Esophagus muscularis mucosa (tissue), 4 donors: ENCODE measurements around the gene DGKZ. TPM values are rescaled to one million over a fixed set of nuclear protein-coding genes. Genes with fewer than 3 reads are reported as not detected.

Experiments used
- DNase-seq: peaks from one replicate; pipeline ENCODE4 v3.0.0-alpha.2; 2017; ENCODE audit errors: extremely low spot score
- H3K27ac ChIP-seq, 4 donors: fragments of 200-600 bp; sonication (generic); replicated peaks in 1 of 4; 1 replicate in 3 of 4; 2 replicates in 1 of 4; pipeline ENCODE4 v1.5.1; 2016 to 2019; ENCODE audit warnings: mild to moderate bottlenecking in 1 of 4
- H3K27me3 ChIP-seq, 4 donors: fragments of 200-600 bp; sonication (generic); one replicate each; pipeline versions ENCODE4 v1.5.1 to v1.6.0; 2016 to 2019
- H3K36me3 ChIP-seq, 4 donors: fragments of 200-600 bp; sonication (generic); one replicate each; pipeline ENCODE4 v1.5.1; 2016 to 2019
- H3K4me1 ChIP-seq, 4 donors: fragments of 200-600 bp; sonication (generic); one replicate each; pipeline ENCODE4 v1.5.1; 2016 to 2019
- H3K4me3 ChIP-seq, 4 donors: fragments of 200-600 bp; sonication (generic); 1 replicate in 2 of 4; 2 replicates in 2 of 4; pipeline ENCODE4 v1.5.1; 2016 to 2019; ENCODE audit warnings: mild to moderate bottlenecking in 4 of 4, moderate library complexity in 1 of 4
- H3K9me3 ChIP-seq, 4 donors: fragments of 200-600 bp; sonication (generic); 1 replicate in 3 of 4; 2 replicates in 1 of 4; pipeline ENCODE4 v1.5.1; 2016 to 2019
- EP300 ChIP-seq: sonication (generic); formaldehyde crosslinking; IDR thresholded peaks from one replicate; pipeline ENCODE4 v1.6.1; 2017; ENCODE audit warnings: antibody characterized with exemption
- POLR2A ChIP-seq: fragments of 450-650 bp; IDR thresholded peaks from one replicate; pipeline ENCODE4 v1.6.1; 2017; ENCODE audit warnings: antibody characterized with exemption, moderate library complexity, mild to moderate bottlenecking, low read depth
- POLR2AphosphoS5 ChIP-seq, 2 donors: sonication (generic); formaldehyde crosslinking; IDR thresholded peaks; one replicate each; pipeline ENCODE4 v1.6.1; 2017; ENCODE audit warnings: antibody characterized with exemption in 2 of 2
- WGBS: methylation state at CpG from one replicate; pipeline ENCODE4 v1.1.5; 2018; 5-methylcytosine and 5-hydroxymethylcytosine counted together
- intact Hi-C: fragments of 100-400 bp; cut with DNase I; formaldehyde crosslinking; loops from one replicate; pipeline ENCODE4 v1.15.1; 2023
- total RNA-seq, 4 donors: library from RNA; depleted of rRNA; stranded (reverse); fragments of >200 nt; gene quantifications; one replicate each; pipeline versions ENCODE4 v1.1.0 to v1.2.1, GENCODE V29; 2016
- TF ChIP-seq, protein P1 (sequence below), 3 experiments: fragments of 200-600 bp in 2 of 3; fragments of 450-650 bp in 1 of 3; sonication (generic) in 2 of 3; IDR thresholded peaks; one replicate each; pipeline ENCODE4 v1.5.1; 2017 to 2019; ENCODE audit warnings: antibody characterized with exemption in 3 of 3, mild to moderate bottlenecking in 2 of 3, moderate library complexity in 1 of 3

The DGKZ gene
- total RNA-seq, 4 donors from 2014 or later, result 39.4 to 85.8 (median 55.4) TPM

DNA sequence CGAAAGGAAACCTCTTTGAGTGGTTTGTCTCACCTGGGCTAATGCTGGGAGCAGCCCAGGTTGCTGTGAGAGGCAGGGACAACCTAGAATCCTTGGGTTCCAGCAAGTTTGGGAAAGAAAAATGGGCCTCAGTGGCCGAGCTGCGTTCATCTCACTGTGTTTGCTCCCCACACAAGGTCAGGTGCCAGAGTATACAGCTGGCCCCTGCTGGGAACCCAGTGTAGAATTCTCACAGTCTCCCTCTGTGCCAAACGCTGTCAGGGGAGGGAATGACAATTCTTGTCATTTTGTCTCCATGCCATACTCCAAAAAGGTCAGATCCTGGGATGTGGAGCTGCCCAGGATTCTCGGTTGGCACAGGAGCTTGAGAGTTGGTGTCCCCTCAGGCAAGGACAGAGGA, 4.3 kb downstream of the DGKZ start:
- no peaks in the 10 kb centered on the region for H3K9me3 ChIP-seq
- DNase-seq, result no peak
- no peaks in the 10 kb centered on the region for H3K27me3 ChIP-seq
- H3K27ac ChIP-seq, result peak overlapping the region in 1 of 4 donors; percentile 5
- H3K36me3 ChIP-seq, result peaks cover 0 to 16% (median 7%) of the 10 kb centered on the region in 4 donors
- intact Hi-C loops, result loop anchor here (2.0 kb wide), 1 partner anchor 15 kb away; no protein-coding TSS in a partner anchor
- H3K4me1 ChIP-seq, result peaks cover 48 to 82% (median 63%) of the 10 kb centered on the region in 4 donors
- no peak overlapping the region for H3K4me3 ChIP-seq
- TF ChIP-seq EP300 (no peak), POLR2AphosphoS5 (IDR thresholded peaks at IDR 0.05) (no peak), POLR2A (no peak)
- TF ChIP-seq, protein P1, sequence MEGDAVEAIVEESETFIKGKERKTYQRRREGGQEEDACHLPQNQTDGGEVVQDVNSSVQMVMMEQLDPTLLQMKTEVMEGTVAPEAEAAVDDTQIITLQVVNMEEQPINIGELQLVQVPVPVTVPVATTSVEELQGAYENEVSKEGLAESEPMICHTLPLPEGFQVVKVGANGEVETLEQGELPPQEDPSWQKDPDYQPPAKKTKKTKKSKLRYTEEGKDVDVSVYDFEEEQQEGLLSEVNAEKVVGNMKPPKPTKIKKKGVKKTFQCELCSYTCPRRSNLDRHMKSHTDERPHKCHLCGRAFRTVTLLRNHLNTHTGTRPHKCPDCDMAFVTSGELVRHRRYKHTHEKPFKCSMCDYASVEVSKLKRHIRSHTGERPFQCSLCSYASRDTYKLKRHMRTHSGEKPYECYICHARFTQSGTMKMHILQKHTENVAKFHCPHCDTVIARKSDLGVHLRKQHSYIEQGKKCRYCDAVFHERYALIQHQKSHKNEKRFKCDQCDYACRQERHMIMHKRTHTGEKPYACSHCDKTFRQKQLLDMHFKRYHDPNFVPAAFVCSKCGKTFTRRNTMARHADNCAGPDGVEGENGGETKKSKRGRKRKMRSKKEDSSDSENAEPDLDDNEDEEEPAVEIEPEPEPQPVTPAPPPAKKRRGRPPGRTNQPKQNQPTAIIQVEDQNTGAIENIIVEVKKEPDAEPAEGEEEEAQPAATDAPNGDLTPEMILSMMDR (IDR thresholded peaks at IDR 0.05), result no peak
- WGBS, result 65% methylated on average over 4 of the region's 5 CpGs

DNA sequence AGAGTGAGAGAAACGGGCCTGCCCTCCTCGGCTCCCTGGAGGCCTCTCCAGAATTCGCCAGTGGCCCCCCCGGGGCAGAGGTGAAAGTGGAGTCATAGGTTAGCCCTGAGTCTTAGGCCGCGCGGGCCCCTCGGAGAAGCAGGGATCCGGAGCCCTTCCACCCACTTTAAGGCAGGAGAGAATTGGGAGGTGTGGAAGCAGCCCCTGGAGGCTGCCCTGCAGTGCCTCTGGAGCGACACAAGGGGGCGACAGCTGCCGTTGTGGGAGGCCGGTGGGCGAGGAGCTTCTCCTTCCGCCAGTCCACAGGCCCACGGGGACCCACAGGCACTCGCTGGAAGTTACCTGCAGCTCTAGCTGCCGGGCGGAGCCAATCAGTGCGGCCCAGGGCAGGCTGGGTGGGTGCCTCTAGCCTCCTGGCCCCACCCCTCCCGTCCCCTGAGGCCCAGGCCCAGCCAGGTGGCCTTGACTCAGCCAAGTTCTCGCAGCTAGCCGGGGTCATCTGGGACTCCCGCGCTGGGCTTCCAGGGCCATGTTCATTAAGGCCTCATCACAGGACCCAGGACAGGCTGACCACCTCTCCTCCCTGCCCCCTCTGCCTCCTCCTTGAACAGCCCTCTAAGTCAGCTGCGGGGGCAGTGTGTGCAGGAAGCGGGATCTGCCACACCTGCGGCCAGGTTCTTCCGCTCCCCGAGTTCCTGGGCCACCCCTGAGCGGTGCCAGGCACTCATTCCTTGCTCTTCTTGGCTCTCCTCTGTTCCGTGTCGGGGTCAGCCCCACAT, 5.0 kb downstream of the DGKZ start:
- Histone ChIP-seq H3K4me1 (peaks cover 44 to 80% (median 58%) of the 10 kb centered on the region in 4 donors), H3K9me3 (no peaks in the 10 kb centered on the region), H3K27ac (peak overlapping the region in 1 of 4 donors; percentile 5), H3K4me3 (peak overlapping the region in 3 of 4 donors; percentile 5 to 18 (median 16)), H3K27me3 (no peaks in the 10 kb centered on the region), H3K36me3 (peaks cover 0 to 16% (median 7%) of the 10 kb centered on the region in 4 donors)
- intact Hi-C loops, result loop anchor here (2.0 kb wide), 1 partner anchor 15 kb away; no protein-coding TSS in a partner anchor
- DNase-seq, result no peak
- no peak for TF ChIP-seq POLR2AphosphoS5 (IDR thresholded peaks at IDR 0.05)
- TF ChIP-seq, protein P1 (IDR thresholded peaks at IDR 0.05), result peak; percentile 84 to 90 (median 86)
- WGBS, result 52% methylated on average over 24 of the region's 33 CpGs

DNA sequence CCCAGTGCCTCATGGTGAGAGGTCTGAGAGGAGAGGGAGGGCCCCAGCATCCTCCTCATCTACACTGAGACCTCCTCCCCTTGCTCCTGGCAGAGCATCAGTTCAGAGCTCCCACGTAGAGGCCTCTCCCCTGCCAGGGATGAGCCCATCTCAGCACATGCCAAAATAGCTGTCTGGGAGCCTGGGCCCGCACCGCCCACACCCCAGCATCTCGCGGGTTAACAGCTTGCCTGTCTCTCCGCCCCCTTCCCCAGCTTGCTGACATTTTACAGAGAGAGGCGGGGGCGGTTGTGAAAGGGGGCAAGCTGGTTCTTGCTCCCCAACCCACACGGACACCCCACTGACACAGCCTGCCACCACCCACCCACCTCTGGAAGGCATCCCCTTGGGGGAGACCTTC, 6.4 kb downstream of the DGKZ start:
- H3K36me3 ChIP-seq, result peaks cover 0 to 16% (median 7%) of the 10 kb centered on the region in 4 donors
- 36% methylated on average over 8 of the region's 9 CpGs for WGBS
- no peak overlapping the region for H3K4me3 ChIP-seq
- peaks cover 36 to 74% (median 48%) of the 10 kb centered on the region in 4 donors for H3K4me1 ChIP-seq
- H3K27me3 ChIP-seq, result no peaks in the 10 kb centered on the region
- no peaks in the 10 kb centered on the region for H3K9me3 ChIP-seq
- no peak for TF ChIP-seq POLR2AphosphoS5 (IDR thresholded peaks at IDR 0.05)
- TF ChIP-seq, protein P1 (IDR thresholded peaks at IDR 0.05), result no peak
- no peak for TF ChIP-seq EP300
- TF ChIP-seq POLR2A, result no peak
- intact Hi-C loops, result loop anchor here (2.0 kb wide), 1 partner anchor 13 kb away; no protein-coding TSS in a partner anchor
- no peak overlapping the region for H3K27ac ChIP-seq
- no peak for DNase-seq

DNA sequence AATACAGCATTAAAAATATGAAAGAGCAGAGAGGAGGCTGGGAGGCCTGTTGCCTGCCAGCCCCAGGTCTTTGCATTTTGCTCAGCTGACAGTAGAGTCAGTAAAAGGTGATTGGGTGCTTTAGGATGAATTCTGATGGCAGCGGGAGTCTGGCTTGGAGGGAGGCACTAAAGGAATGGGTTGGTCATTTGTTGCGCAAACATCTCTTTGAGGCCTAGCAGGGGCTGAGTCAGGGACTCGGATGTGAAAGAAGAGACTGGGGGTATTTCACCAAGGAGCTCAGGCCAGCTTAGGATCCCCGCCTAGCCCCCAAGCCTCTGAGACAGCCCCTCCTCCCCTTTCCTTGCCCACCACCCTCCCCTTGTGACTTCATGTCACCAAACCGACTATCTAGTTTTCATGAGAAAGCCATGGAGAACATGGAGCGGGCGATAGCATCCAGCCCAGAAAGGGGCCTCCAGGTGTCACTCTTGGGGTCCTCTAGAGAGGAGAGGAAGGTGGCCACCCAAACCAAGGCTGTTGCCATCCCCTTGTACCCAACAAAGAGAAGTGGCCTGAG, 9.7 kb downstream of the DGKZ start:
- Histone ChIP-seq H3K9me3 (no peaks in the 10 kb centered on the region), H3K27ac (no peak overlapping the region), H3K36me3 (peaks cover 0 to 16% (median 7%) of the 10 kb centered on the region in 4 donors), H3K4me1 (peaks cover 22 to 64% (median 38%) of the 10 kb centered on the region in 4 donors), H3K4me3 (no peak overlapping the region), H3K27me3 (no peaks in the 10 kb centered on the region)
- no peak for DNase-seq
- TF ChIP-seq, protein P1 (IDR thresholded peaks at IDR 0.05), result no peak
- WGBS, result 77% methylated on average over 7 of the region's 7 CpGs
- intact Hi-C loops, result no loop called here
